IPS-NIHi11 (cell line): ENCODE results near the gene VSTM4.

Experiments
- DNase-seq: peaks from one replicate; pipeline ENCODE4 v3.0.0; 2012; ENCODE audit warnings: mixed read lengths, low spot score

VSTM4 gene

DNA sequence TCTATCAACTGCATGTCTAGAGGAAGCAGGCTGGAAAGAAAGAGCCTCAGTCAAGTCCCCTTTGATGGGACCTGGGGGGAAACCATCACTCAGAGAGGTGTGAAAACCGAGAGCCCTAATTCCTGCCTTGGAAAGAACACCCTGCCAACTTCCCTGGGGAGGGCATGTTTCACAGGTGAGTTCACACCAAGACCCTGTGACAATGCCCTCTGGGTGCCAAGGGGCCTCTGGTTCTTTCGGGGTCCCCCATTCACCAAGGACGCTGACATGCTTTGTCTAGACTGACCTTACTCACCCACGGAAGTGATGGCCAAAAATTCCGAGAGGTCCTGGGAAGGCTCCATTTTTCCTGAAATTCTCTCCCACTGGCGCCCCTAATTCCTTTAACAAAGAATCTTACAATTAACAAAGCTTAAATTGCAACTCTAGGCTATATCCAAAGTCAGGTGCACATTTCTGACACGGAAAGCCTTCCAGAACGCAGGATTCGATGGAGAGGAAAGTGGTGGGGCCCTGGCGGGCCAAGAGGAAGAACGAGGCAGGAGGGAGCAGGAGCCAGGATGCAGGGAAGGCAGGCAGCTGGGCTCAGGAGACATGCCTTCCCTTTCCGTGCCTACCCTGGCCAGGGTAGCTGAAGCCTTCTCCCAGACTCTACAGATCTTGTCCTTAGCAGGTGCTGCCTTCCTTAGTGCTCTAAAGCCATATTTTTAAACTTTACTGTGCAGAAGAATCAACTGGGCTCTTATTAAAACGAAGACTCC, 23.7 kb downstream of the VSTM4 start:
- DNase-seq = no peak

DNA sequence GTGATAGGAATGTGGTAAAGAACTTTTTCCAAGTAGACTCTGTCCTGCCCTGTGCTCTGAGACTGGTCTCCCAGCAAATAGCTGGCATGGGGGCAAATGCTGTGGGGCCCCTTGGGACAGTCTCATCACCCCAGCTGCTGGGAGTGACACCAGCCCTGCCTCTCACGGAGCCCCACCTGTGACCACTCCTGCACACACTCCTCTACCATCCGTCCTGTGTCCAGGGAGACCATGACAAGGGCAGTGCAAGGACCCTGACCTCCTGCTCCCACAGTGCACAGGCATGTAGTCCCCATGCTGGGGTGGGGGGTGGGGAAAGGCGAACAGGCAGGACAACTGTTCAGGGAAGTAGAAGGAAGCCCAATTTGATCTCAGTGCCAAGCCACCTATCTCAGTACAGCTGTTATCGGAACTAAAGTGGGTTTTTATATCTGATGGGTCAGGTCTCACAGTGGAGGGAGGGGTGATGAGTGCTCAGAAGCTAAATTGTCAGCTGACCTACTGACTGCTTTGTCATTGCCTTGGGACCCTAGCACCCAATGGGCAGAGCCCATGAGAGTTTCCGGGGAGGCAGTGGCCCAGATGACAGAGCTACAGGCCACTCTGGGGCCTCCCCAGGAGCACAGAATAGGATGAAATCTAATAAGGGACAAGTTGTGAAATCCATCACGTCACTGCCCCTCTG, 24.5 kb downstream of the VSTM4 start:
- no peak for DNase-seq

DNA sequence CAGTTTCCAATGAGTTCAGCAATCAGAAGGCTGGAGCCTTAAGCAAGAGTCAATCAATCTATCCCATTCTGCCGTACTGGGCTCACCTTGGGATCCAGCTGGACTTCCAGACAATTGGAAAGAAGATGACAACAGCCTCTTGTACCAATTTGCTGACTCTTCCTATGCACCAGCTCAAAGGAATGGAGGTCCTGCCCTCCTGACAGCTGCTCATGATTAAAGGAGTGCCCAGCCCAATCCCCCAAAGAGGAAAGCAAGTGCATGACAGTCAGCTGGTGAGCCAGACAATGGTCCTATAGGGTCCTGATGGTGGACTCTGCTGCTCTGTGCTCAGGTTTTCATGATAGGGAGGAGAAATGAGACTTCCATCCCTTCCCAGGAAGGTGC, 25.1 kb downstream of the VSTM4 start:
- DNase-seq = no peak

DNA sequence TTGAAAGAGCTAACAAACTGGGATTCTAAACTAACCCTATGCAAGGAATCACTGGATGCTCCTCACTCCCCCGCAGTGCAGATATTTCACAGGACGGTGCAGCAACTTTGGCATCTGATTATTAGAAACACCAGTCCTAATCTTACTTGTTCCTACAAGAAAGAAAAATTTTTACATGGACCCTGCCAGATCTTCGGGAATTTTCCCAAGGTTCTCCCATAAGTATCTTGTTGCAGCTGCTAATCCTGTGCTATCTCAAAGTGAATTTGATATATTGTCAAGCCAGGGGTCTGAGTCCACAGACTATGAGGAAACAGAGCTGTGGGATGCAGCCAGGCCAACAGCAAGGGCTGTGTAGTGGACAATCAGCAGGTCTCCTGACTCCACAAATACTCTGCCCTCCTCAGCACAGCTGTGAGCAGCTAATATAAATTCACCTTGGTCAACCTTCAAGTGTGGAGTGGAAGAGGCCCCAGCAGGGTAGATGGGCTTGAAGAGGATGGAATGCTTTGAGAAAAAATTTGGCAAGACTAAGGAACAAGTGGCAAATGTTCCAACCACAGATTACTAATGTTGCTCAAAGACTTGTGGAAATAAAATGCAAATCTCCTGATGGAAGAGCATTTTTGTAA, 25.6 kb downstream of the VSTM4 start:
- DNase-seq = no peak

DNA sequence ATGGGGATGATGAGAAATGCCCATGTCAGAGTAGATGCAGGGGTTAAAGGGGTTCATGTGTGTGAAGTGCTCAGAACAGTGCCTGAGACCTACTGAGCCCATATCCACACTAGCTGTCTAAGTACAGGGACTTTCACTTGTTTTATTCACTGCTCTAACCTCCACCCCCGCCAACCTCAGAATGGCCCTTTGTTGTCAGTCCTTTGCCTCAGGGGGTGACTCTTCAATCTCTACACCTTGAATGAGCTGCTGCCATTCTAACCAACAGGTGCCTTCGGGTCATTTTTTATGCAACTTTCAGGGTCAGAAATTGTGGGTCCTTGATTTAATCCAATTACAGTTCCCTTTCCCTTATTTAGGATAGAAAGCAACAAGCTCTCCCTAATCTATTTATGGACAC, 26.2 kb downstream of the VSTM4 start:
- DNase-seq = no peak

DNA sequence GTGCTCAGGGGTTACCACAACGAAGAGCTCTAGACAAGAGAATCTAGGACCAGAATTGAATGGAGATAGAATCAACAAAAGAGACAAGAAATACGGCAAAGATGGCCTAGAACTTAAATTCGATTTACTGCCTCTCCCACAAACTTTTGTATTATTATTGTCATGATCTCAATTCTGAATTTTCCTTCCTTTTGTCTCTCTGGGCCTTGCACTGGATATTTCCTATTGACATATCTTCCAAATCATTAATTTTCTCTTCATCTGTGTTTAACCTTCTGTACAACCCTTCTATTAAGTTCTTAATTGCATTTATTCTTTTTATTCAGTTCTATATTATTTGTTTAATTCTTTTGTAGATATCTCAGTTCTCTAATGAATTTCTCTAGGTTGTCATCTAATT, 28.4 kb downstream of the VSTM4 start:
- no peak for DNase-seq

DNA sequence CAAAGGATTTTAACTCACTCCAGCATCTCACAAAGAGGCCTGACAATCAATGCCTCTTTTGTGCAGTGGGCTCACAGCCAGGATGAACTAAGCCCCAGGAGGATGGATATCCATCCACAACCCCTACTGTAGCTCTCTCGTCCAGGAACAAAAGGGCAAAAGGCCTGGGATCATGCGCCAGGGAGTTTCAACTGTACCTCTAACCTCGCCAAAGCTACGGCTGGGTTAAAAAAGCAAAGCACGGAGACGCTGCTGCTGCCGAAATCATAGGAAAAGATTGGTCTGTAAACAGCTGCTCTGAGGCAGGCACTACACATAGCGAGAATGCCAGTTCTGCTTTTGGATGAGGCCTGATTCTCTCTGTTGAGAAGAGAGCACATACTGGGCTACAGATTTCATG, 32.1 kb downstream of the VSTM4 start:
- DNase-seq = no peak

DNA sequence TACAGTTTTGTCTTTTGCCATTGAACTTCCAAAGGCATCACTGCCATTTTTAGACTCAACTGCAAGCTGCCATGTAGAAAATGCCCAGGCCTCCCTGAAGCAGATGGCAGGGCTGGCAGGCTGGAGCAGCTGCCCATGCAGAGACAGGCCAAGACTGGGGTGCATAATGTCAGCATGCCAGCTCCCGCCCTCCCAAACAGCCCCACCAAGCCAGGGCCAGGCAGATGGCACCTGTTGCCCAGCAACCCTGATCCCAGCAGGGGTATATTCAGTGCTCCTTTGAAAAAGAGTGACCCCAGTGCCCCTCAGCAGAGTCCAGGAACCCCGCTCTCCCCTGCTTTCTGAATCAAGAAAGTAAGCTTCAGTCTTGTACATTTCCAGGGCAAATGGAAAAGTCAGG, 32.6 kb downstream of the VSTM4 start:
- DNase-seq = no peak

DNA sequence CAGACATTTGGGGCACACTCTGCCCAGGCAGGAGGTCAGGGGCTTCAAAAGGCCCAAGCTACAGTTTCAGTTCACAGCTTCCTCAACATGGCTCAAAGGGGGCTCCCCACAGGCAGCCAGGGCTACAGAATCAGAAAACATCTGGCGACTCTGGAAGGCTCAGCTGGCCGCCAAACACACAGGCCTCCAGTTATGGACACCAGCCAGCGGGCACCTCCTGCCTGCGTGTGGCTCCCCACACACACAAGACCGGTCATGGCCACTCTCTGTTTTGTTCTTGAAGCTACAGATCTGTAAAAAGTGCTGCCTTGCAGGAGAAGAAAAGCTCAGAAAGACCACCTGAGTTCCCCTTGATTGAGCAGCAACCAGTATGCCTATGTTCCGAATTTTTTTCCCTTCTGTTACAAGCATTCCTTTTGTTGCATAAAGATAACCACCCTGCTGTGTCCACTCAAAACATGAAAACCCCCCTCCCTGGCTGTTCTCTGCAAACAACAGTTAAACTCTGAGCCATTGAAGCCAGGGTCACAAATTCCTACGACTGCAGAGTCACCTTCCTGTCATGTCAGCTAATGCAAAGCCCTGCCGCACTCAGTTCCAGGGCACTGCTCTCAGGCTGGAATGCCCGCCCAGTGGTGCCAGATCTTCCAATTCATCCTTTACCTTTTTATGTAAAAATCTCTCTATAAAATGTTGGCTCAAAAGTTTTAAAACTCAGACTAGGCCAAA, 33.6 kb downstream of the VSTM4 start:
- DNase-seq = peak; percentile 36

DNA sequence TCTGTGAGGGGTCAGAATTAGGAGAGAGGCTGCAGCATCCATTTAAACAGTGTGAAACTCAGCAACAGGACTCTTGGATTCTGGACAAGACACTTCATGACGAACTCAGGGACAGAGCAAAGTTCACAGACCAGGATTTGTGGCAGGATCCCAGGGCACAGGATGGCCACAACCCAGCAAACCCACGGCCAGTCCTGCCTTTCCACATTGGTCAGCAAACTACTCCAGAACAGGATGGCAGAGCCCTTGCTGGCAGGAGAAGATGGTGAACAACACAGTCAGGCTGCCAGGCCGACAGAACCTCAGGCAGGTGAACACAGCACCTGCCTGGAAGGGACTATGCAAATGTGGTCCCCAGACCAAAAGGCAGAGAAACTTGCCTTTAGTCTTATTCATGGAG, 34.4 kb downstream of the VSTM4 start:
- DNase-seq = no peak

DNA sequence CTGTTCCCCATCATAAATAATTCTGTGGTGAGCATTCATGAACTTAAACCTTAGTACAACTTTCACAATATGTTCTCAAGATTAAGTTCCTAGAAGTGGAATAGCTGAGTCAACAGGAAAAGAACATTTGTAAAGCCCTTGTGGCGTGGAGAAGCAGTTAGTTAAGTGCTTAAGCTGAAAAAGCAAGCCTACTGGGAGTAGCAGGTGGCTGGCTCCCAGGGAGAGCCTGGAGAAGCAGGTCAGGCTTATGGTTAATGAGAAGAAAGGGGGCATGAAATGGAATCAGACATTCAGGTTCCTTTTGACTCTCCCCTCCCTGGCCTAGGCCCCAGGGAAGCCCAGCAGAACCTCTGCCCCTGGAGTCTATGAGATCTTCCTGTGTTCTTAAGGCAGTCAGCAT, 35.3 kb downstream of the VSTM4 start:
- DNase-seq = no peak

DNA sequence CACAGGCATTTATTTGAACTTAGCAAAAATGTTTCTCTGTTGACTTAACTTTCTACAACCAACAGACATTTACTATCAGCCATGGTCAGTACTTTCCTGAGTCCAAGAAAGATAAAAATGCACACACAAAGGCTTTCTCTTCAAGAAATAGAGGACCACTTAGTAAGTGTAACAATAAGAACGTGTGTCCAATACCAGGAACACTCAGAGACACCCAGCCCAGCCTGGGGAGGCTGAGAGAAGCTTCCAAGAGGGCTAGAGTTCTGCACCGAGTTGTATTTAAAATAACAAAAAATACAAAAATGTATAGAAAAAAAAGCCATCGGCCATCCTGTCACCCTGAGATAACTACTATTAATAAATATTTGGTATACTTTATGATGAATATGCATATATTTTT, 35.8 kb downstream of the VSTM4 start:
- DNase-seq = no peak

DNA sequence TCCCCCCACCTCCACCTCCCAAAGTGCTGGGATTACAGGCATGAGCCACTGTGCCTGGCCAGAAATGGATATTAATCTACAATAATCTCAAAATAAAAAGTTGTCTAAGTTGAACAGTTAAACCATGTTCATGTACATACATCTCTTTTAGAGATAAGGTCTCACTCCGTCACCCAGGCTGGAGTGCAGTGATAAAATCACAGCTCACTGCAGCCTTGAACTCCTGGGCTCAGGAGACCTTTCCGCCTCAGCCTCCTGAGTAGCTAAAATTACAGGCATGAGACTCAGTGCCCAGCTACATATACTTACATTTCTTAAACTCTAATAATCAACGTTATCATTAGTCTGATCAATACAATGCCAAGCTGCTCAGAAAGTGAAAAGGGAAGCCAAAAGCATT, 36.2 kb downstream of the VSTM4 start:
- DNase-seq = no peak

DNA sequence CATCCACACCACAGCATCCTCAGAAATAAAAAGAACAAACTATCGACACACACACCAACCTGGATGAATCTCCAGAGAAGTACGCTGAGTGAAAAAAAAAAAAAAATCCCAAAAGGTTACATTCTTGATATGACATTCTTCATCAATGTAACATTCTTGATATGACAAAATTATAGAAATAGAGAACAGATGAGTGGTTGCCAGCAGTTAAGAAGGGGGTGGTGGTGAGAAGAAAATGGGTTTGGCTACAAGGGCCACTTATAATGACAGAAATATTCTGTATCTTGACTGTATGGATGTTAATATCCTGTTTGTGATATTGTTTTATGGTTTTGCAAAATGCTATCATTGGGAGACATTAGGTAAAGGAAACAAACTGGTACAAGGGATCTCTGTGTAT, 36.9 kb downstream of the VSTM4 start:
- no peak for DNase-seq

DNA sequence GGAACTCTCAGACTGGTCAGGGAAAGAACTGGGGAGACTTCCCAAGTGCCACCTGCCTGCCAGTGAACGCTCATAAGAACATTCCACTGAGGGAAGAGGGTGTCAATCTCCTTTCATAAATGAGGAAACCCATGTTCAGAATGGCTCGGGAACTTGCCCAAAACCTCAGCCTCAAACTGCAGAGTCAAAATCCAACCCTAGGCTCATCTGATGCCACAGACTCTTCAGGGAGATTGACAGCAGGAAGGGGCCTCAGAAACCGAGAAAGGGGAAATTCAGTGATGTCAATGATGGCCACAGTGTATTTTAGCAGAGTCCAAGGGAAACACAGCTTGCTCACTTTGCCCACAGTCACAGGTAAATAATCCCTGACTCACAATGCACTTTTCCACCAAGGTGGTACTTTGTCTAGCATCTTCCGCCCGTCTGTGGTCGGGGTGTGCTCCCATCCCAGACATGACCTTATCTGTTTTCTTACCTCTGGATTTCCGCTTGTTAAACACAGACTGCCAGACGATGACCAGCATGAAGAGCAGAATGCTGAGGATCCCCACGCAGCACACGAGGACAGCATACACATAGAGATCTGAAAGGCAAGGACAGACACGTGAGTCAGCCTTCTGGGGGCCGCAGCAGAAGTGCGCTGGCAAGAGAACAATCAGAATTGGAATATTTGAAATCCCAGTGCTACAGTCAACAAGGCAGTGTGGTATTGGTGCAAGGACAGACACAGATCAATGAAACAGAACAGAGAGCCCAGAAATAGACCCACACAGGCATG, 38.4 kb downstream of the VSTM4 start:
- DNase-seq = no peak

DNA sequence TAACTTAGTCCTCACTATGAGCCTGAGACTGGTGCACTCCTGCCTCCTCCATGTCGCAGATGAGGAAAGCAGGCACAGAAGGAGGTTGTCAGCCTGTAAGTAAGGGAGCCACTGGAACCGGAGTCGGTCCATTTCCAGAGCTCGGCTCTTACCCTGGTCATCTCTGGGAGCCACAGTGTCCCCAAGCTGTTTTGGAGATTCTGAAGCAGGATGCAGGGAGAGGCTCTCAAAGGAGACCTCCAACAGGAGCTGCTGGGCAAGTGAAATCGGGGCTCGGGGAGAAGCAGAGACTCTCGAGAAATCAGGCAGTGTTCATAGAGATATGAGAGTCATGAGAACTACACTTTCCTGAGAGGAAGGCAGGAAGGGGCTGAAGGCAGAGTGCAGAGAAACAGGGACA, 39.0 kb downstream of the VSTM4 start:
- no peak for DNase-seq

DNA sequence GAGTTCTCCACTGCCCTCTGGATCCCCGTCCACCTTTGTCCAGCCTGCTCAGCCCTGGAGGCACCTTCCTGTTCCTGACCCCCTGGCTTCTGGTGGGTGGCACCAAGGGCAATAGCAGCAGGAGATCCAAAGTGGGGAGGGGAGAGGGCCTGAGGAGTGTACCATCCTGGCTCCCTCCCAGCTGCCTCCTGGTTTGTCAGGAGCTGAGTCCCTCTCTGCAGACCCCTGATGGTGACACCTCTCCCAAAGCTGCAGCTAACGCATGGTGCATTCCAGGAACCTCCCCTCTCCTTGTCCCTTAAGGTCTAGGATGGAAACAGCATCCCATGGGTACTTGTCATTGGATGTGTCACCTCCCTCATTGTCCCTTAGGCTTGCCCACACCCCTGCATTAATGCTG, 39.6 kb downstream of the VSTM4 start:
- no peak for DNase-seq

DNA sequence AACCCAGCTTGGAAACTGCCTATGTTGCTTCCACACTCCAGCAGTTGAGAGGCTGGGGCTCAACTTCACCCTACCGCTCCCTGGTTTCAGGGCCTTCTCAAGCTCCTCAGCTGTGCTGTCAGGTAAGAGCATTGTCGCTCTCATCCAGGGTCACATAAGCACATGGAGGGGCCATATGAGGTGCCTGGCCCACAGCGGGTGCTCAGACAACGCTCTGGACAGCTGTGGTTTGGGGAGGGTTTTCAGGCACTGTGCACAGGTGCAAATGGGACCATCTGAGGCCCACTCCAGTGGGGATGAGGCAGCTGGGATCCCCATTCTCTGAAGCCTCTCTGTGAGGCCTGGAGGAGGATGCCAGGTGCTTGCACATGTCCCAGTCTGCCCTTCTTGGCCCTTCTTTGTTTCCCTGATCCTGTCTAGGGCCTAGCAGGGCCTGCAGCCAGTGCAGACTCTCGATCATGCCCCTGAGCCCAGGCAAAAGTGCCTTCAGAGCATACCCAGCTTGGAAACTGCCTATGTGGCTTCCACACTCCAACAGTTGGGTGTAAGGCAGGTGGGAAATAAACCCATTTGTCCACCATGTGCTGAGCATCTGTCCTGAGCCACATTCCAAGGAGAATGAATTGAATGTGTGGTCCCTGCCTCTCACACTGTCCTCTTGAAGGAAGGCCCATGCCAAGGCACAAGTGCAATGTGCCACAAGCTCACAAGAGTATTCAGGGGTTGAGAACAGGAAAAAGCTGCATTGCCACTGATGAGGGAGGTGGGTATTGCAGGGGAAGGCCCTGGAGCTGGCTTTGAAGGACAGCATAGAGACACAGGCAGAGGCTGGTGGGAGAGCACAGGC, 40.3 kb downstream of the VSTM4 start:
- no peak for DNase-seq

DNA sequence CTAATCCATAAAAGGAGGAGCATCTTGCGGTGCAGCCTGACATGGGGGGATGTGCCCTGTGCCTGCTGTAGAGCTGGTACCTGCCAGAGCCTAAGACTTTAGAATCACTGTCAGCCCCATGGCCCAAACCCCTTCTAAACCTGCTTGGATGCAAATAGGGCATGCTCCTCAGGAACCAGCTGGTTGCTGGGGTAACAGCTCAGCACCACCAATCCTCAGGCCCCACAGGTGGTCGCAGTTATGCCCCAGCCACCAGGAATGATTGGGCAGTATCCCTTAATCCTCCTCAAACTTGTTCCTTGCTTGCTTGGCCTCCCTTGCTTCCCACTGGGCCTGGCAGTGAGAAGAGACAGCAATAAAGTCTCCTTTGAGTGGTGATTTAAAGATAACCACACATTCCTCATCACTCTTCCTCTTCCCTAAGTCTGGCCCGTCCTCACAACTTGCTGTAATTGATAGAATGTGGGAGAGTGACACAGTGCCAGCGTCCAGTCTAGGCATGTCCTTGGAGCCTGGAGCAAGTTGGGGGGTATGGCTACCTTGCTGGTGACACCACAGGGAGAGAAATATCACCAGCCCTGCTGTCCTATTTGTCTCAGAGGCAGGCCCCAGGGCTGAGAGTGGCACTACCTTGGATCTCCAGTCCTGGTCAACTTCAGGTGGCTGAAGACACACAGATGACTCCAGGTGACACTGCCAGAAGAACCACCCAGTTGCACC, 43.0 kb downstream of the VSTM4 start:
- no peak for DNase-seq

DNA sequence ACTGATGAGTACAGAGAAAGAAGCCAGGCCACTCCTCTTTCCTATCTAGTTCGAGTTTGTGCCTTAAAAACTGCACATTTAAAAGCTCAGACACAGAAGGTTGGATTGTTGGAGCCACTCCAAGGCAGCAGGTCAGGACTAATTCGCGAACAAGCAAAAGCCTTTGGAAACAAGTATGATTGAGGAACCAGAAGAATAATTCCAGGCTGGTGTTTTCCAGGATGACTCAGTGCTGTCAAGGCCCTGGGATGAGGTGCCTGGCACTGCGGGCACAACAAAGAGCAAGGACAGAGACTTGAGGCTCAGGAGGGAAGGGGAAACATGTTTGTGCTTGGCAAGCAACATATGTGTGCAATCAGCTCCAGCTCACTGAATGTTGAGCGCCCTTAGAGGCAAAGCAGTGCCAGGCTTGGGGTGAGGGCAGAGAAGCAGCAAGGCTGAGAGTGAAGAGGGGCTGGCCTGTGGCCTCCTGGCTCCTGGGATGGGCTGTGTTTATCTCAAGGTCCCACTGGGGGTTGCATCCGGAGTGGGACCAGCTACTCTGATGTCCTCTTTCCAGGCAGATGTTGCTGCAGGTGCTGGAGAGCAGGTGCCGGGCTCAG, 44.1 kb downstream of the VSTM4 start:
- DNase-seq = no peak
